A172 (cell line): Measurements from ENCODE around the gene OR7C1. TPM values are rescaled to one million over a fixed set of nuclear protein-coding genes. Genes with fewer than 3 reads are reported as not detected.
A peak's percentile ranks its signal among the peaks of the same experiment; 100 is the strongest.
"Not testable (repeated sequence)": the region's sequence is repeated elsewhere in the genome, so short reads cannot be mapped to it uniquely, and the experiment has no call there.

ENCODE experiments used
- DNase-seq: peaks from one replicate; pipeline ENCODE4 v3.0.0-alpha.2; 2015; ENCODE audit warnings: low spot score
- total RNA-seq: library from RNA; depleted of rRNA; stranded (reverse); fragments of >200 nt; shearing (Covaris generic); gene quantifications from 2 replicates; pipeline ENCODE4 v1.2.3, GENCODE V29; 2014

The OR7C1 gene
- total RNA-seq, 1 experiment from 2014 or later: not detected

GRCh38 chr19:14785102-14785793 lies 49.7 kb downstream of the OR7C1 start:
- peak; percentile 90 for DNase-seq

DNA sequence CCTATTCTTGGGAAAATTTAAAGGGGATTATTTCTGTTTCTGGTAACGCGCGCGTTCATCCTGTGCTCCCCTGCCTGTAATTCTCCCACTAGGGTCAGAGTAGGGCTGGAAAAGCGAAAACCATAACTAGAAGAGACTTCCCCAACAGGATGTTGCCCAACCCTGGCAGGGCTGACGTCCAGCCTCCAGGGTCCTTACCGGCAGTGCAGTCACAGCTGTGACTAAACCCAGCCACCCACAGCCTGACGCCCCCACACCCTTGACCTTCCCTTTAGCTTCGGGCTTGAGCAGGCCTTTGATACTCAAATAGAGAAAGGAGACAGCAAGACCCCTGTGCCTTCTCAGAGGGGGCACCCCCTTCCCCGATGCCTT lies 50.3 kb downstream of the OR7C1 start:
- peak; percentile 68 for DNase-seq

- DNase-seq: not testable (repeated sequence)
Observed at GRCh38 chr19:14783410-14783998, 51.5 kb downstream of the OR7C1 start.

DNA sequence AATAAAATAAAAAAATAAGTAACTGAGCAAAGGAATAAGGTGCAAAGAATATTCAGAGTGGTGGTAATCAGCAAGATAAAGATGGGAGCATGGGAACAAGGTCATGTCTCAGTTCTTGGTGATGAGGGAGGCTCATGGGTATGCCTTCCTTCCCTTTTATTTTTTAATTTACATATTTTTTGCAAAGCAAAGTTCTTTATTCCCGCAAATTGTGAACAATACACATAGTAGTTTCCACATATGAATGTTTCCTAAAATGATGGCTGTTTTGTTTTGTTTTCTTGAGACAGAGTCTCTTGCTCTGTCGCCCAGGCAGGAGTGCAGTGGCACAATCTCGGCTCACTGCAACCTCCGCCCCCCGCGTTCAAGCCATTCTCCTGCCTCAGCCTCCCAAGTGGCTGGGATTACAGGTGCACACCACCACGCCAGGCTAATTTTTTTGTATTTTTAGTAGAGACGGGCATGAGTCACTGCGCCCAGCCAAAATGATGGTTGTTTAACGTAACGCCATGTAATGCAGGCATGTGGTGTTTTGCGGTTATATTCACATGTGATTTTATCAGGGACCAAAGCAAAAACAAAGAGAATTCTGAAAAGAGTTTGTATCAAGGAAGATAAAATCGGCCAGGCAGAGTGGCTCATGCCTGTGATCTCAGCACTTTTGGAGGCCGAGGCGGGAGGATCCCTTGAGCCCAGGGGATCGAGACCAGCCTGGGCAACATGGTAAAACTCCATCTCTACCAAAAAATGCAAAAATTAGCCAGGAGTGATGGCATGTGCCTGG lies 52.2 kb downstream of the OR7C1 start:
- no peak for DNase-seq

DNA sequence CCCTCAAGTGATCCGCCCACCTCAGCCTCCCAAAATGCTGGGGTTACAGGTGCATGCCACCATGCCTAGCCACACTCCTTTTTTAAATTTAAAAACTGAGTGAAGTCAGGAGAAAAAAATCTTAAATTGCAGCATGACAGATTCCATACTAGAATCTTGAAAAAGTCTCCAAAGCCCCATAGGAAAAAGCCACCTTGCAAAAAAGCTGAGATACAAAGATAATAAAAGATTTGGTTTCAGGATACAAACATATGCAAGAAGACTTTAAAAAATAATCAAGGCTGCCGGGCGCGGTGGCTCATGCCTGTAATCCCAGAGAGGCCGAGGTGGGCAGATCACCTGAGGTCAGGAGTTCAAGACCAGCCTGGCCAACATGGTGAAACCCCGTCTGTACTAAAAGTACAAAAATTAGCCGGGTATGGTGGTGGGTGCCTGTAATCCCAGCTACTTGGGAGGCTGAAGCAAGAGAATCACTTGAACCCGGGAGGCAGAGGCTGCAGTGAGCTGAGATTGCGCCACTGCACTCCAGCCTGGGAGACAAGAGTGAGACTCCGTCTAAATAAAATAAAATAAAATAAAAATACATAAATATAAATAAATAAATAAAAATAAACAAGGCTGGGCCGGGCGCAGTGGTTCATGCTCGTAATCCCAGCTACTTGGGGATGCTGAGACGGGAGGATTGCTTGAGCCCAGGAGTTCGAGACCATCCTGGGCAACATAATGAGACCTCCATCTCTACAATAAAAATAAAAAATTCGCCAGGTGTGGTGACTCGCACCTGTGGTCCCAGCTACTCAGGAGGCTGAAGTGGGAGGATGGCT lies 53.1 kb downstream of the OR7C1 start:
- not testable (repeated sequence) for DNase-seq

DNA sequence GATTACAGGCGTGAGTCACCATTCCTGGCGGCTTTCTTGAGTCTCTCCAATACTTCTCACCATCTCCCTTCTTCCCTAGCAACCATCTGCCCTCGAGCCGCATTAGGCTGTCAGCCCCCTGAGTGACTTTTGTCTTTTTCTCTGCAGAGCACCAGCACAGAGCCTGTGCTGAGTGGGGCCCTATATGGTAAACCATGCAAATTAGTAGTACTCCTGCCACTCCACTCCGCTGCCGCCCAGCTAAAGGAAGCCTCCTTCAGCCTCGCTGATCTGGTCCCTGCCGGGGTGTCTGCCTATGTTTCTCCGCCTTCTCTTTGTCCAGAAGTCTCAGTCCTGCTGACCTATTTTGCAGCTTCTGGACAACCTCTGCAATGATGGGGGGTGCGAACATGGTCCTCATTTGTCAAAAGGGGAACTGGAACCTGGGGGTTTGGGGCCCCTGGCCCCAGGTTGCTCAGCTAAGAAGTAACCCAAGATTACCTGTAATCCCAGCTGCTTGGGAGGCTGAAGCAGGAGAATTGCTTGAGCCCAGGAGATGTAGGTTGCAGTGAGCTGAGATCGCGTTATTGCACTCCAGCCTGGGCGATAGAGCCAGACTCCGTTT lies 54.3 kb downstream of the OR7C1 start:
- not testable (repeated sequence) for DNase-seq

DNA sequence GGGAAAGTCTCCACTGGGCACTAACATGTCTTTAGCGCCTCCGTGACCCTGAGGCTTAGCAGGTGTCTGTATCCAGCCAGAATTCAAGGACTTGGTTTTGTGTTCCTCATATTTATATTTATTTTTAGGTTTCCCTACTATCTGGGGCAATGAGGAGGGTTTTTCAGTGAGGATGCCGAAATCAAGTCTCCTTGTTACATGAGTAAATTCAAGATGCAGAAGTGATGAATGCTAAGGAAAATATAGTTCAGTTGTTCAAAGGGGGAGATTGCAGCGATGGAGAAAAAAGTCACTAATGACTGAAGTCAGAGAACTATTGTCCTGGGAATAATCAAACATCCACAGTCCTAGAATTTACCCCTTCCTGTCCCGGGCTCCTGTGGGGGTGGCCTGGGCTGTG lies 55.8 kb downstream of the OR7C1 start:
- DNase-seq: no peak

GRCh38 chr19:14778110-14778845 lies 56.7 kb downstream of the OR7C1 start, which contains the start of gene ADGRE2:
TSS of gene ADGRE2 (minus strand) at chr19:14778560. CDS start at chr19:14776756, 1,804 bp downstream.
- DNase-seq: not testable (repeated sequence)

DNA sequence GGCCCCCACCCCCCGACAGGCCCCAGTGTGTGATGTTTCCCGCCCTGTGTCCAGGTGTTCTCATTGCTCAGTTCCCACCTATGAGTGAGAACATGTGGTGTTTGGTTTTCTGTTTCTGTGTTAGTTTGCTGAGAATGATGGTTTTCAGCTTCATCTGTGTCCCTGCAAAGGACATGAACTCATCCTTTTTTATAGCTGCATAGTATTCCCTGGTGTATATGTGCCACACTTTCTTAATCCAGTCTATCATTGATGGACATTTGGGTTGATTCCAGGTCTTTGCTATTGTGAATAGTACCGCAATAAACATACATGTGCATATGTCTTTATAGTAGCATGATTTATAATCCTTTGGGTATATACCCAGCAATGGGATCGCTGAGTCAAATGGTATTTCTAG lies 57.3 kb downstream of the OR7C1 start:
- not testable (repeated sequence) for DNase-seq

DNA sequence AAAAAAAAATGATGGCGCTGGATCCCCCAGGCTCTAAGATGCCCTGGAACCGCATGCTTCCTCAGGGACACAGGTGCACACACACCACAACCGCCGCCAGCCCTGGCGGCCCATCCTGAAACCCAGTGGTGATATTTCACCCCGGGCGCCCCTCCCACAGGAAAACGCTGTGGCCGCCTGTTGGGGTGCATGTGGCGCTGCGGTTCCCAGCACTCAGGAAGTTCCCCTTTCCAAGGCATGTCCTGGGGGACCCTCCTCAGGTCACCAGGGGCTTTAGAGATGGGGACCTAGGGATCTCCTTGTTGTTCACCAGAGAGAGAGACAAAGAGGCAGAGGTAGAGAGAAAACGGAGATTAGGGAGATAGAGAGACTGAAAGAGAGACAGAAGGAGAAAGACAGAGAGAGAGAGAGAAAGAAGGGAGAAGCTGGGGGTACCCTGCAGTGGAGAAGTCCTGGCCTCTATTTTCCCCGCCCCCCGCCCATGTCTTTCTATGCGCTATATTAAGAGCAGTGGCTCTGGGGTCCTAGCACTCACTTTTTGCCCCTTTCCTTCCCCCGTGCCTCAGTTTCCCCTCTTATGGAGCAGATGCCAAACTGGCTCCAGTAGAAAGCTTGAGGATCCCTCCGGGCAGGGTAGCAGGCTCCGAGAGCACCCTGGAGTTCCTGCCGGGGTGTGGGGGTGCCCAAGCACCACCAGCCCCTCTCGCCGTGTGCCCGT lies 59.0 kb downstream of the OR7C1 start:
- no peak for DNase-seq

DNA sequence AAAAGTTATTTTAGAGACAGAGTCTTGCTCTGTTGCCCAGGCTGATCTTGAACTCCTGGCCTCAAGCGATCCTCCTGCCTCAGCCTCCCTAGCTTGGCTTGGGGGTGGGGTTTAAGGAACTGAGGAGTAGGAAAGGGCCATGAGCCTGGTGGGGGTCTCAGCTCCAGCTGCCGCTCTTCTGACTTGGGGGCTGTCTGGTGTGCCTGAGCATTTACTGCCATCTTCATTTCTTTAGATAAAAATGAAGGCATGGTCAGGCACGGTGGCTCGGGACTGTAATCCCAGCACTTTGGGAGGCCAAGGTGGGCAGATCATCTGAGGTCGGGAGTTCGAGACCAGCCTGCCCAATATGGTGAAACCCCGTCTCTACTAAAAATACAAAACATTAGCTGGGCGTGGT lies 59.7 kb downstream of the OR7C1 start:
- not testable (repeated sequence) for DNase-seq

DNA sequence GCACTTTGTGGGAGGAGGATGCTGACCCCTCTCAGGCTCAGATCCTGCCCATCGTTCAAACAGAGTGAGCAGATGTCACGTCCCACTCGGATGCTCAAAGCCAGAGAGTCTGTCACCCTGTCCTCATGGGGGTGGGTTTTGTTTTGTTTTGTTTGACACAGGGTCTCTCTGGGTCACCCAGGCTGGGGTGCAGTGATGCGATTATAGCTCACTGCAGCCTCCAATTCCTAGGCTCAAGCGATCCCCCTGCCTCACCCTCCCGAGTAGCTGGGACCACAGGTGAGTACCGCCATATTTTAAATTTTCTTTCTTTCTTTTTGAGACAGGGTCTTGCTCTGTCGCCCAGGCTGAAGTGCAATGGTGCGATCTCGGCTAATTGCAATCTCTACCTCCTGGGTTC lies 60.6 kb downstream of the OR7C1 start:
- no peak for DNase-seq

DNA sequence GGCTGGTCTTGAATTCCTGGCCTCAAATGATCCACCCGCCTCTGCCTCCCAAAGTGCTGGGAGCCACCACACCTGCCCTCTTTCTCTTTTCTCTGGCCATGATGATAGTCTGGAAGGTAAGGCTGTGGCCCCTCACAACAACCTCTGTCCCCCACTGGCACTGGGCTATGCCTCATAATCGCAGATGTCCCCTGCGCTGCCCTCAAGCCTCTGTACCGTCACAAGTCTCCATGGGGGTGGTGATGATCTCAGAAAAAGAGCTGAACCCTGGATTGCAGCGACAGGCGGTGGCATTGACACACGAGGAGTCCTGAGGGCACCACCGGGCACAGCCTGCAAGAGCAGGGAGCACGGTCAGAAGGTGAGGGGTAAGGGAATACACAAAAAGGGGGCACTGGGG lies 61.3 kb downstream of the OR7C1 start:
- DNase-seq: not testable (repeated sequence)

DNA sequence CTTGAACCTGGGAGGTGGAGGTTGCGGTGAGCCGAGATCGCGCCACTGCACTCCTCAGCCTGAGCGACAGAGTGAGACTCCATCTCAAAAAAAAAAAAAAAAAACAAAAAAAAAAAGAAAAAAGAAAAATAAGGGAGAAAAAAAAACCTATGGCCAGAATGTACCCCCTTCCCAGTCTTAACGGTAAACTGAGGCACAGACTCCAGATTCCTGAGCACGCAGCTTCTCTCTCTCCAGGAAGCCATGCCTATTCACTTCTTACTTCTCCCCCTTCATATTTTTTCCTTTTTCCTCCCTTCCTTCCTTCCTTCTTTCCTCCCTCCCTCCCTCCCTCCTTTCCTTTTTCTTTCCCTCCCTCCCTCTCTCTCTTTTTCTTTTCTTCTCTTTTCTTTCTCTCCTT lies 62.0 kb downstream of the OR7C1 start:
- DNase-seq: no peak

- DNase-seq: no peak
Observed at GRCh38 chr19:14772467-14772866, 62.5 kb downstream of the OR7C1 start.

DNA sequence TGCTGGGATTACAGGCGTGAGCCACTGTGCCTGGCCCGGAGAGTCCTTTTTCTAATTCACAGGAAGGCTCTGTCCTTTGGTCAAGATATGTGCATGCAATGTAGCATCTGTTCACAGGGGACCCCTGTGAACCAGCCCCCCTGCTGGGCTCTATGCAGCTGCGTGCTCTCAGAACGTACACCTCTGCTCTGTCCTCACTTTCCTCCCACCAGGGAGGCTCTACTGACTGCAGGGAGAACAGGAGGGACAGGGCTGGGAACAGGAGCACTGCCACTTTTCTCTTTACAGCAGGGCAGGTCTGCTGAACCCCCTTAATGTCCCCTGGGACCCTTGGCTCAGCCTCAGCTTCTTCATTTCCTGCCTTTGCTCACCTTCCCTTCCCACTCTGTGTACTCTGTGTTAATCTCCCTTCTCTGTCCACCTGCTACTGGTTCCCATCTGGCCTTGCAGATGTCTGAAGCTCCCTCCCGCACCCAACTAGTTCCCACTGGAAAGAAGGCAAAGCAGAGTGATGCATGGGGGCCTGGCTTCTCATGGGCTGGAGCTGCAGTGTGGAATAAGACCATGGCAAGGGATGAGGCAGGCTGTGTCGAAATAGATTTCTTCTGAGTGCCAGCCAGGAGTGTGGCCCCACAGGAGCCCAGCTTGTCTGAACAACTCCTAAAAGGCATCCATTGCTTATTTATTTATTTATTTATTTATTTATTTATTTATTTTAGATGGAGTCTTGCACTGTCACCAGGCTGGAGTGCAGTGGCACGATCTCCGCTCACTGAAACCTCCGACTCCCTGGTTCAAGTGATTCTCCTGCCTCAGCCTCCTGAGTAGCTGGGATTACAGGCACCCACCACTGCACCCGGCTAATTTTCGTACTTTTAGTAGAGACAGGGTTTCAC lies 63.8 kb downstream of the OR7C1 start:
- DNase-seq: no peak

GRCh38 chr19:14770136-14770535 lies 64.8 kb downstream of the OR7C1 start:
- DNase-seq: no peak

DNA sequence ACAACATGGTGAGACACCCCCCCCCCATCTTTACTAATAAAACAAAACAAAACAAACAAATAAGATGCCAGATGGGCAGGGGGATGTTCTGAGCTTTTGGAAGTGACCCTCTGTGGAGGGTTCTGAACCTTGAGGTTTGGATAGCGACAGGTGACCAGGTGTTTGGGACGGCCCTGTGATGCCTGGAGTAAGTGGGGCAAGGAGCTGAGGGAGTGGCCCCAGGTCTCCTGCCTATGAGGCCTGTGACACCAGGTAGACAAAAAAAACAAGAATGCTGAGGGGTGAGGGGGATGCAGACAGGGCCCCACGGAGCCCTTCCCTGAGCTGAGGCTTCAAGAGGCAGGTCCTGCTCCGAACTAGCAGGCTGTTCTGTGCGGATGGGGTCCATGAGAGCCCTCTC lies 65.8 kb downstream of the OR7C1 start:
- DNase-seq: no peak

GRCh38 chr19:14768001-14768400 lies 67.0 kb downstream of the OR7C1 start:
- DNase-seq: no peak
